Daoy (cell line): ENCODE results near the gene GNGT1. TPM values are rescaled to one million over a fixed set of nuclear protein-coding genes. Genes with fewer than 3 reads are reported as not detected.
"Not testable (repeated sequence)": the region's sequence is repeated elsewhere in the genome, so short reads cannot be mapped to it uniquely, and the experiment has no call there.

ENCODE experiments used
- DNase-seq: peaks from one replicate; pipeline ENCODE4 v3.0.0-alpha.2; 2015; ENCODE audit warnings: low read depth
- total RNA-seq: library from RNA; depleted of rRNA; stranded (reverse); fragments of >200 nt; shearing (Covaris generic); gene quantifications from 2 replicates; pipeline ENCODE4 v1.2.3, GENCODE V29; 2014

GNGT1 gene
- total RNA-seq, 1 experiment from 2014 or later: not detected

GRCh38 chr7:93910076-93910994 lies 4.0 kb downstream of the GNGT1 start:
- DNase-seq: no peak

- not testable (repeated sequence) for DNase-seq
These were observed 4.9 kb downstream of the GNGT1 start for GRCh38 chr7:93911242-93911641.

GRCh38 chr7:93911661-93912060 lies 5.3 kb downstream of the GNGT1 start:
- not testable (repeated sequence) for DNase-seq

- DNase-seq: no peak
These were observed 6.8 kb downstream of the GNGT1 start for GRCh38 chr7:93913197-93913596.

GRCh38 chr7:93914581-93915066 lies 8.3 kb downstream of the GNGT1 start:
- DNase-seq: peak; percentile 26

GRCh38 chr7:93915206-93915842 lies 9.0 kb downstream of the GNGT1 start:
- DNase-seq: not testable (repeated sequence)

GRCh38 chr7:93915888-93916287 lies 9.5 kb downstream of the GNGT1 start:
- DNase-seq: not testable (repeated sequence)

GRCh38 chr7:93916315-93916714 lies 9.9 kb downstream of the GNGT1 start:
- DNase-seq: not testable (repeated sequence)

GRCh38 chr7:93920496-93921182 lies 14.3 kb downstream of the GNGT1 start:
- DNase-seq: no peak

GRCh38 chr7:93921186-93921585 lies 14.8 kb downstream of the GNGT1 start:
- no peak for DNase-seq

- DNase-seq: peak; percentile 84
These were observed 15.5 kb downstream of the GNGT1 start, which contains the start of gene GNG11 for GRCh38 chr7:93921607-93922566. TSS of gene GNG11 (plus strand) at chr7:93921735. CDS start at chr7:93922138, 403 bp downstream.

GRCh38 chr7:93923296-93923695 lies 16.9 kb downstream of the GNGT1 start:
- no peak for DNase-seq

- no peak for DNase-seq
These were observed 17.6 kb downstream of the GNGT1 start for GRCh38 chr7:93923942-93924341.

- DNase-seq: no peak
These were observed 20.4 kb downstream of the GNGT1 start for GRCh38 chr7:93926800-93927199.

GRCh38 chr7:93927585-93927984 lies 21.2 kb downstream of the GNGT1 start:
- no peak for DNase-seq

GRCh38 chr7:93931655-93932054 lies 25.3 kb downstream of the GNGT1 start:
- DNase-seq: no peak

- DNase-seq: no peak
These were observed 26.8 kb downstream of the GNGT1 start for GRCh38 chr7:93933156-93933555.

GRCh38 chr7:93935102-93935501 lies 28.7 kb downstream of the GNGT1 start:
- DNase-seq: no peak

- no peak for DNase-seq
These were observed 31.5 kb downstream of the GNGT1 start for GRCh38 chr7:93937818-93938217.

GRCh38 chr7:93938293-93938692 lies 31.9 kb downstream of the GNGT1 start:
- no peak for DNase-seq

GRCh38 chr7:93941945-93942344 lies 35.6 kb downstream of the GNGT1 start:
- DNase-seq: no peak
